OCI-LY7 (cell line): ENCODE measurements around the gene WT1. TPM values are rescaled to one million over a fixed set of nuclear protein-coding genes. Genes with fewer than 3 reads are reported as not detected.
"Not testable (repeated sequence)": the region's sequence is repeated elsewhere in the genome, so short reads cannot be mapped to it uniquely, and the experiment has no call there.

ENCODE experiments used
- BruUV-seq: library from RNA; stranded (reverse); fragments of 400-500 nt; replicated peaks from 2 replicates; lab custom pipeline; 2021; lab: Mats Ljungman, UMichigan
- CTCF ChIA-PET: fragments of 300-600 bp; sonication (Branson Sonifier 250); formaldehyde crosslinking; loops from one replicate; lab custom pipeline; 2022; ENCODE audit warnings: antibody characterized with exemption; ENCODE audit not compliant: unreplicated experiment; lab: Charles Lee
- POLR2A ChIA-PET: fragments of 300-600 bp; sonication (Branson Sonifier 250); formaldehyde crosslinking; loops from one replicate; lab custom pipeline; 2022; ENCODE audit warnings: antibody characterized with exemption; lab: Charles Lee
- DNase-seq: peaks from one replicate; pipeline ENCODE4 v3.0.0-alpha.2; 2015; ENCODE audit warnings: low spot score
- H2AFZ ChIP-seq: fragments of 200-600 bp; sonication (generic), shearing (Covaris generic); 2 replicates; pipeline ENCODE4 v1.6.1; 2014; ENCODE audit warnings: mild to moderate bottlenecking, antibody characterized with exemption, low read length, moderate library complexity
- H3K27ac ChIP-seq: fragments of 200-600 bp; sonication (generic); 2 replicates; pipeline ENCODE4 v1.5.1; 2014; ENCODE audit warnings: mixed run types, low read depth, mild to moderate bottlenecking, moderate library complexity, low read length, inconsistent platforms; ENCODE audit not compliant: poor library complexity, severe bottlenecking
- H3K36me3 ChIP-seq: fragments of 200-600 bp; sonication (generic); 2 replicates; pipeline ENCODE4 v1.6.1; 2014; ENCODE audit warnings: mild to moderate bottlenecking, antibody characterized with exemption, low read length, moderate library complexity, mixed read lengths; ENCODE audit not compliant: insufficient read depth
- H3K4me1 ChIP-seq: fragments of 200-600 bp; sonication (generic); 2 replicates; pipeline ENCODE4 v1.5.1; 2014; ENCODE audit warnings: mild to moderate bottlenecking, low read length; ENCODE audit not compliant: insufficient read depth, poor library complexity, severe bottlenecking
- H3K4me2 ChIP-seq: fragments of 200-600 bp; sonication (generic); 2 replicates; pipeline ENCODE4 v1.6.1; 2014; ENCODE audit warnings: mild to moderate bottlenecking, low read length
- H3K4me3 ChIP-seq: fragments of 200-600 bp; sonication (generic); 2 replicates; pipeline ENCODE4 v1.5.1; 2014; ENCODE audit warnings: mild to moderate bottlenecking, low read depth, low read length; ENCODE audit not compliant: poor library complexity, severe bottlenecking
- H3K79me2 ChIP-seq: fragments of 200-600 bp; sonication (generic); 2 replicates; pipeline ENCODE4 v1.6.1; 2016; ENCODE audit warnings: low read depth, mild to moderate bottlenecking, low read length, moderate library complexity, mixed read lengths; ENCODE audit not compliant: insufficient read depth
- H3K9me2 ChIP-seq: fragments of 200-600 bp; sonication (generic); 2 replicates; pipeline ENCODE4 v1.6.1; 2016; ENCODE audit warnings: mild to moderate bottlenecking, low read length, mixed read lengths; ENCODE audit not compliant: insufficient read depth
- H3K9me3 ChIP-seq: fragments of 200-600 bp; sonication (generic); 2 replicates; pipeline ENCODE4 v1.6.1; 2014; ENCODE audit warnings: mild to moderate bottlenecking, mixed run types, low read length, mixed read lengths
- H4K20me1 ChIP-seq: fragments of 200-600 bp; sonication (generic); 2 replicates; pipeline ENCODE4 v1.6.1; 2014; ENCODE audit warnings: mild to moderate bottlenecking, antibody characterized with exemption, low read length, moderate library complexity, mixed read lengths; ENCODE audit not compliant: insufficient read depth
- CTCF ChIP-seq: fragments of 200-600 bp; sonication (generic); conservative IDR thresholded peaks from 2 replicates; pipeline ENCODE4 v1.5.1; 2014; ENCODE audit warnings: mild to moderate bottlenecking, antibody characterized with exemption, low read length, moderate library complexity, mixed read lengths
- EZH2phosphoT487 ChIP-seq: fragments of 200-600 bp; sonication (generic); IDR thresholded peaks from 2 replicates; pipeline ENCODE4 v1.6.1; 2018; ENCODE audit warnings: low read depth, borderline replicate concordance, mild to moderate bottlenecking, mixed run types, antibody characterized with exemption, low read length, moderate library complexity, mixed read lengths
- intact Hi-C: fragments of 100-400 bp; cut with micrococcal nuclease; formaldehyde crosslinking; loops from one replicate; pipeline ENCODE4 v1.10.0; 2022; ENCODE audit not compliant: unreplicated experiment
- total RNA-seq, 2 experiments: library from RNA; depleted of rRNA in 1 of 2; stranded (reverse); fragments of >200 nt in 1 of 2; shearing (Covaris generic) in 1 of 2; gene quantifications; 2 replicates each; pipeline ENCODE4 v1.2.3, GENCODE V29; 2014 to 2022

WT1 gene
- total RNA-seq, 2 experiments from 2014 or later: not detected

DNA sequence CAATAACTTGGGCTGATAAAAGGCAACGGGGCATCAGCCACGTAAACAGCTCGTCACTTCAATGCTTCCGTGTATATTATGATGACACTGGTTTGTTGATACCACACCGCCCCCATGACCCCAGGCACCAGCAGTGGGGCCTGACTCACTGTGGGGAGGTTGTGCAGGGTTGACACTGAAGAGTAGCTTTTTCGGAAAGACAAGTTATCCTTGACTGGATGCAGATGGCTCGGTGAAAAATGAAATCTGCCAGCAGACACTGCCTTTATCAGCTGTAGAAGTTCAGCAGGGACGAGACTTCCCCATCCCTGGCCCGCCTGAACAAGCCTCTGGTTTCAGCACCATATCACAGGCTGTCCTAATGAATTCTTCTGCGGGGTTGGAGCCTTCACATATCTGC is 55.6 kb downstream of the WT1 start:
- no peaks in the 10 kb centered on the region for H3K9me3 ChIP-seq
- H3K79me2 ChIP-seq: no peaks in the 10 kb centered on the region
- intact Hi-C loops: no loop called here
- TF ChIP-seq CTCF (no peak), EZH2phosphoT487 (no peak)
- no peaks in the 10 kb centered on the region for H3K36me3 ChIP-seq
- H3K4me2 ChIP-seq: no peak overlapping the region
- H3K4me3 ChIP-seq: no peak overlapping the region
- H3K27ac ChIP-seq: no peak overlapping the region
- DNase-seq: no peak
- H3K9me2 ChIP-seq: no peaks in the 10 kb centered on the region
- H2AFZ ChIP-seq: no peak overlapping the region
- ChIA-PET CTCF (no interaction called here), POLR2A (interaction anchor here (1.0 kb wide), 1 partner anchor 11 kb away, joined by 3 read pairs; no protein-coding TSS in a partner anchor)
- H4K20me1 ChIP-seq: no peaks in the 10 kb centered on the region
- H3K4me1 ChIP-seq: no peaks in the 10 kb centered on the region
- BruUV-seq: no TSS peak

DNA sequence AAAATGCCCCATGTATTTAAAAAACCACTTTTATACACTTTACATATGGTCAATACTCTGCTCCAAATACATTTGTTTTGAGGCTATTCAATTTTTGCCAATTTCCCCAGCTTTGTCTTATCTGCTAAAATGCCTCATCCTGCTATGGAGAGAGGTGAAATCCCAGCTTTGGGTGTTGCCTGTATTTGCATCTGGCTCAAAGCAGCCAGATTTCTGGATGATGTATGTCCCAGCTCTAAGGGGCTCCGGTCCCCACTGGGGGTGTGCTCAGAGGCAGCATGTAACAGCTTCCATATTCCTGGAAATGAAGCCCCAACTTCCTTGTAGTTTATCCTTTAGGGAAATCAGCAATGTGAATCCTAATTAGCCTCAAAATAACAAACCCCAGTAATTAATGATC is 59.5 kb downstream of the WT1 start:
- Histone ChIP-seq H3K4me1 (no peaks in the 10 kb centered on the region), H4K20me1 (no peaks in the 10 kb centered on the region), H3K4me2 (no peak overlapping the region), H3K4me3 (no peak overlapping the region), H3K27ac (no peak overlapping the region), H3K36me3 (no peaks in the 10 kb centered on the region), H3K9me3 (0 out of 2 replicates have a peak, but pooled peaks cover 4% of the 10 kb centered on the region), H3K9me2 (no peaks in the 10 kb centered on the region), H3K79me2 (no peaks in the 10 kb centered on the region), H2AFZ (no peak overlapping the region)
- intact Hi-C loops: no loop called here
- no peak for DNase-seq
- ChIA-PET POLR2A (interaction anchor here (0.6 to 0.7 kb wide), 2 partner anchors 87 to 184 kb away, joined by 3 to 4 read pairs; no protein-coding TSS in a partner anchor), CTCF (no interaction called here)
- TF ChIP-seq EZH2phosphoT487: no peak
- TF ChIP-seq CTCF: no peak
- no TSS peak for BruUV-seq

DNA sequence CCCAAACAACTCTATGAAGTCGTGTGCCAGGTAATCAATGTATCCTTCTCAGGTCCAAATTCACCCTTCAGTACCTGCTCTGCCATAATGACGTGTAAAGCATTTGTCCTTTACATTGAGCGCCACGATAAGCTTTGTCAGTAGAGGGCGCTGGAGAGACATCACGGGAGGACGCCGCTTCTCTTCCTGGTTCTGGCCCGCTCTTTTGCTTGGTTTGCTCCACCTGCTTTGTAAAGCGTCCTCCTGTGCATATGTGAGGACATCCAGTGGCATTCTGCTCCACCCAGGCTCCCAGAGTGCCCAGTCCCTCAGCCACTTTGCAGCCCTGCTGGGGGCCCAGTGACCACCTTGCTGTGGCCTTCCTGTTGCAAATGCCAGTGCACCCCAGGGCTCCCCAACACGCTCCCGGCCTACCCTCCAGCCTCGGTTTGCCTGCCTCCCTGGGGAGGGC is 61.1 kb downstream of the WT1 start:
- Histone ChIP-seq H3K4me3 (no peak overlapping the region), H3K79me2 (no peaks in the 10 kb centered on the region), H3K4me2 (no peak overlapping the region), H3K36me3 (no peaks in the 10 kb centered on the region), H3K27ac (no peak overlapping the region), H3K4me1 (no peaks in the 10 kb centered on the region), H4K20me1 (no peaks in the 10 kb centered on the region), H3K9me2 (no peaks in the 10 kb centered on the region), H3K9me3 (0 out of 2 replicates have a peak, but pooled peaks cover 4% of the 10 kb centered on the region), H2AFZ (peak overlapping the region; percentile 76)
- no peak for TF ChIP-seq EZH2phosphoT487
- TF ChIP-seq CTCF: peak; percentile 81
- intact Hi-C loops: no loop called here
- peak; percentile 47 for DNase-seq
- ChIA-PET POLR2A (no interaction called here), CTCF (no interaction called here)
- no TSS peak for BruUV-seq

GRCh38 chr11:32369987-32370386 is 65.4 kb downstream of the WT1 start:
- DNase-seq, H3K4me3 ChIP-seq, BruUV-seq, H3K27ac ChIP-seq, H3K36me3 ChIP-seq, H3K79me2 ChIP-seq, H4K20me1 ChIP-seq, H3K4me1 ChIP-seq, POLR2A ChIA-PET, CTCF ChIA-PET, H3K4me2 ChIP-seq, H2AFZ ChIP-seq, intact Hi-C loops, H3K9me2 ChIP-seq, H3K9me3 ChIP-seq: not testable (repeated sequence)
